ENCODE data around the gene VPREB1. TPM values are rescaled to one million over a fixed set of nuclear protein-coding genes. Genes with fewer than 3 reads are reported as not detected.

The VPREB1 gene
- total RNA-seq, 2 donors from 2014 or later, result not detected

GRCh38 chr22:22201185-22201929 is 43.2 kb upstream of the VPREB1 start:
- Mint-ChIP-seq H3K4me1 (no peaks in the 10 kb centered on the region), H3K4me3 (no peak overlapping the region), H3K36me3 (ENCODE audit: low read depth) (no peaks in the 10 kb centered on the region), H3K27me3 (ENCODE audit: insufficient read depth) (peaks cover 100% of the 10 kb centered on the region), H3K9me3 (no peaks in the 10 kb centered on the region), H3K27ac (no peak overlapping the region)
- H3K27me3 ChIP-seq (ENCODE audit: control insufficient read depth, insufficient read depth, low read length, poor library complexity, severe bottlenecking), result peaks cover 98% of the 10 kb centered on the region
- H3K36me3 ChIP-seq (ENCODE audit: control insufficient read depth, insufficient read depth, low read length), result no peaks in the 10 kb centered on the region
- H3K4me1 ChIP-seq (ENCODE audit: control insufficient read depth, insufficient read depth, low read length), result peaks cover 2% of the 10 kb centered on the region
- no peak overlapping the region for H3K4me3 ChIP-seq (ENCODE audit: low read length)
- DNase-seq, result peak; percentile 76
- H3K9ac ChIP-seq (ENCODE audit: extremely low read depth, low read length, poor library complexity, severe bottlenecking), result no peak overlapping the region
- no peaks in the 10 kb centered on the region for H3K9me3 ChIP-seq (ENCODE audit: control insufficient read depth, low read length)
- WGBS, 2 experiments (ENCODE audit: insufficient coverage in 1 of 2, insufficient read length in 1 of 2), result 62 to 80% methylated on average over 4 to 11 of the region's 11 CpGs
- TF ChIP-seq CTCF (conservative IDR thresholded peaks at IDR 0.05), result peak; percentile 70
- no peak overlapping the region for H3K27ac ChIP-seq (ENCODE audit: low read depth, low read length)

- H3K36me3 Mint-ChIP-seq (ENCODE audit: low read depth), result no peaks in the 10 kb centered on the region
- Histone ChIP-seq H3K9me3 (ENCODE audit: control insufficient read depth, low read length) (no peaks in the 10 kb centered on the region), H3K27ac (ENCODE audit: low read depth, low read length) (no peak overlapping the region), H3K4me3 (ENCODE audit: low read length) (no peak overlapping the region), H3K9ac (ENCODE audit: extremely low read depth, low read length, poor library complexity, severe bottlenecking) (no peak overlapping the region), H3K27me3 (ENCODE audit: control insufficient read depth, insufficient read depth, low read length, poor library complexity, severe bottlenecking) (peaks cover 98% of the 10 kb centered on the region), H3K36me3 (ENCODE audit: control insufficient read depth, insufficient read depth, low read length) (no peaks in the 10 kb centered on the region), H3K4me1 (ENCODE audit: control insufficient read depth, insufficient read depth, low read length) (peaks cover 2% of the 10 kb centered on the region)
- H3K9me3 Mint-ChIP-seq, result no peaks in the 10 kb centered on the region
- H3K27me3 Mint-ChIP-seq (ENCODE audit: insufficient read depth), result peaks cover 100% of the 10 kb centered on the region
- DNase-seq, result no peak
- 78 to 85% methylated on average over 6 of the region's 6 CpGs for WGBS, 2 experiments (ENCODE audit: insufficient coverage in 1 of 2, insufficient read length in 1 of 2)
- H3K27ac Mint-ChIP-seq, result no peak overlapping the region
- H3K4me1 Mint-ChIP-seq, result no peaks in the 10 kb centered on the region
- no peak overlapping the region for H3K4me3 Mint-ChIP-seq
- no peak for TF ChIP-seq CTCF (conservative IDR thresholded peaks at IDR 0.05)
Observed at GRCh38 chr22:22201930-22202343, 42.6 kb upstream of the VPREB1 start.

GRCh38 chr22:22203048-22203971 is 41.3 kb upstream of the VPREB1 start:
- no peak overlapping the region for H3K4me3 Mint-ChIP-seq
- 85 to 86% methylated on average over 22 to 39 of the region's 39 CpGs for WGBS, 2 experiments (ENCODE audit: insufficient coverage in 1 of 2, insufficient read length in 1 of 2)
- no peak for DNase-seq

More at GRCh38 chr22:22203048-22203971, 41.3 kb upstream of the VPREB1 start:
- H3K27me3 Mint-ChIP-seq (ENCODE audit: insufficient read depth), result peaks cover 100% of the 10 kb centered on the region
- H3K9me3 Mint-ChIP-seq, result no peaks in the 10 kb centered on the region
- Histone ChIP-seq H3K9ac (ENCODE audit: extremely low read depth, low read length, poor library complexity, severe bottlenecking) (no peak overlapping the region), H3K4me3 (ENCODE audit: low read length) (no peak overlapping the region), H3K36me3 (ENCODE audit: control insufficient read depth, insufficient read depth, low read length) (no peaks in the 10 kb centered on the region), H3K27me3 (ENCODE audit: control insufficient read depth, insufficient read depth, low read length, poor library complexity, severe bottlenecking) (peaks cover 97% of the 10 kb centered on the region), H3K27ac (ENCODE audit: low read depth, low read length) (no peak overlapping the region), H3K4me1 (ENCODE audit: control insufficient read depth, insufficient read depth, low read length) (peaks cover 2% of the 10 kb centered on the region), H3K9me3 (ENCODE audit: control insufficient read depth, low read length) (no peaks in the 10 kb centered on the region)
- no peaks in the 10 kb centered on the region for H3K36me3 Mint-ChIP-seq (ENCODE audit: low read depth)
- H3K27ac Mint-ChIP-seq, result no peak overlapping the region
- H3K4me1 Mint-ChIP-seq, result no peaks in the 10 kb centered on the region
- TF ChIP-seq CTCF (conservative IDR thresholded peaks at IDR 0.05), result no peak
